Sigmoid colon (tissue), 7 donors: Measurements from ENCODE around the gene SSTR1. TPM values are rescaled to one million over a fixed set of nuclear protein-coding genes. Genes with fewer than 3 reads are reported as not detected.

ENCODE experiments used
- DNase-seq: peaks from one replicate; pipeline ENCODE4 v3.0.0-alpha.2; 2019
- H3K27ac ChIP-seq, 4 donors: fragments of 200-600 bp; sonication (generic); one replicate each; pipeline ENCODE4 v1.5.1; 2016 to 2019; ENCODE audit warnings: mild to moderate bottlenecking in 1 of 4
- H3K27me3 ChIP-seq, 3 donors: fragments of 200-600 bp; sonication (generic); one replicate each; pipeline ENCODE4 v1.5.1; 2019; ENCODE audit warnings: mild to moderate bottlenecking in 1 of 3
- H3K36me3 ChIP-seq, 4 donors: fragments of 200-600 bp; sonication (generic); one replicate each; pipeline ENCODE4 v1.5.1; 2016 to 2019
- H3K4me1 ChIP-seq, 4 donors: fragments of 200-600 bp; sonication (generic); one replicate each; pipeline ENCODE4 v1.5.1; 2017 to 2019
- H3K4me3 ChIP-seq, 4 donors: fragments of 200-600 bp; sonication (generic); one replicate each; pipeline ENCODE4 v1.5.1; 2017 to 2019; ENCODE audit warnings: mild to moderate bottlenecking in 2 of 4, moderate library complexity in 1 of 4
- H3K9me3 ChIP-seq, 4 donors: fragments of 200-600 bp in 3 of 4; sonication (generic) in 3 of 4; one replicate each; pipeline versions ENCODE4 v1.5.1 to v1.6.1; 2013 to 2019
- CTCF ChIP-seq, 4 experiments: fragments of 450-650 bp in 3 of 4; fragments of 200-600 bp in 1 of 4; IDR thresholded peaks; one replicate each; pipeline ENCODE4 v1.5.1; 2016 to 2019; ENCODE audit warnings: antibody characterized with exemption in 4 of 4, mild to moderate bottlenecking in 3 of 4, moderate library complexity in 2 of 4
- EP300 ChIP-seq, 4 donors: sonication (generic); formaldehyde crosslinking; IDR thresholded peaks; one replicate each; pipeline ENCODE4 v1.6.1; 2017; ENCODE audit warnings: antibody characterized with exemption in 4 of 4
- POLR2A ChIP-seq, 2 donors: fragments of 450-650 bp; IDR thresholded peaks; one replicate each; pipeline ENCODE4 v1.6.1; 2016; ENCODE audit warnings: antibody characterized with exemption in 2 of 2, mild to moderate bottlenecking in 2 of 2, moderate library complexity in 2 of 2
- POLR2AphosphoS5 ChIP-seq, 4 donors: sonication (generic); formaldehyde crosslinking; IDR thresholded peaks; one replicate each; pipeline ENCODE4 v1.6.1; 2017; ENCODE audit warnings: antibody characterized with exemption in 4 of 4
- WGBS, 2 donors: extraction: QIAGEN DNeasy Blood & Tissue Kit; methylation state at CpG; one replicate each; pipeline ENCODE4 v1.1.7; 2013; 5-methylcytosine and 5-hydroxymethylcytosine counted together
- intact Hi-C: fragments of 100-400 bp; cut with DNase I; formaldehyde crosslinking; loops from one replicate; pipeline ENCODE4 v1.15.1; 2023
- polyA plus RNA-seq, 3 donors: library from polyadenylated mRNA; stranded (reverse); fragments of 200-250 nt; gene quantifications; one replicate each; pipeline ENCODE4 v1.2.3, GENCODE V29; 2013
- total RNA-seq, 4 donors: library from RNA; depleted of rRNA; stranded (reverse); fragments of >200 nt; gene quantifications; one replicate each; pipeline ENCODE4 v1.1.0, GENCODE V29; 2016
- donor health status: healthy with polysubstance abuse.
- donor health status: Bipolar disorder and iron deficiency.
- donor health status: healthy.

Gene SSTR1
- total and polyA plus RNA-seq, 7 donors = under 0.01 to 3.0 (median 1.7) TPM

DNA sequence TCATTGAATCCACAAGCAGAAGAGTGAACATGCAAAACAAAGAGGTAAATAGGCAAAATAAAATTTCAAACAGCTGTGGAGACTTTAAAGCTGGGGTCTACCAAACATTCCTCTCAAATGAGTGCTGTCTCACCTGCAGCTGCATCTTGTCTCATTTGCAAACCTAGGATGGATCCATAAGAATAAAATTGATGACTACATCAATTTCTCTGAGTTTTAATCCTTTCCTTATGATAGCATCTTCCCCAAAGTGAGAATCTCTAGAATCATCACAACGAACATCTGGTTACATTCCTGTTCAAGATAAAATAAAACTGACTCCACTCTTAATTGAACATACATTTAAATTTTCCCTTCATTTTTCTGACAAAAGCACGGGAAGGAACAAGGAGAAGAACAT, 18.2 kb downstream of the SSTR1 start:
- Histone ChIP-seq H3K4me1 (no peaks in the 10 kb centered on the region), H3K27ac (no peak overlapping the region), H3K4me3 (no peak overlapping the region), H3K27me3 (no peaks in the 10 kb centered on the region), H3K9me3 (no peaks in the 10 kb centered on the region), H3K36me3 (no peaks in the 10 kb centered on the region)
- 69 to 82% methylated on average over 2 of the region's 2 CpGs for WGBS, 2 donors
- DNase-seq = no peak
- no peak for TF ChIP-seq POLR2A (IDR thresholded peaks at IDR 0.05)
- TF ChIP-seq POLR2AphosphoS5 (IDR thresholded peaks at IDR 0.05) = no peak
- no peak for TF ChIP-seq EP300 (IDR thresholded peaks at IDR 0.05)
- no peak for TF ChIP-seq CTCF (IDR thresholded peaks at IDR 0.05)
- intact Hi-C loops = no loop called here

DNA sequence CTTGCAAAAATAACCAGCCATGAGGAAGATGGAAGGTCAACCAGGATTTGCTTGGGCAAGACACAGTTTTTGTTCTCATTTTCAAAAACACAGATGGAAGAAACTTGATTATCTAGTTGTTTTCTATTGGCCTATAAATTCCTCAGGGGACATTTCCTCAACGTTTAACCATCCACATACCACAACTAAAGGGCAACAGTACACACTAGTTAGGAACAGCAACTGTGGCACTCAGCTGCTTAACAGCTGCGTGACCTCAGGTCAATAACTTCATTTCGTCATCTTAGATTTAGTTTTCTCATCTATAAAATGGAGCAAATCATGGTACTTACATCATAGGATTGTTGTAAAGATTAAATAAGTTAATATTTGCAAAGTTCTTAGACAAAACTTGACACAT, 18.7 kb downstream of the SSTR1 start:
- WGBS, 2 donors = 53 to 65% methylated on average over 3 of the region's 3 CpGs
- H3K4me3 ChIP-seq = no peak overlapping the region

GRCh38 chr14:38233218-38233617, 25.5 kb downstream of the SSTR1 start:
- Histone ChIP-seq H3K27ac (no peak overlapping the region), H3K4me3 (no peak overlapping the region), H3K9me3 (no peaks in the 10 kb centered on the region), H3K36me3 (no peaks in the 10 kb centered on the region), H3K27me3 (no peaks in the 10 kb centered on the region), H3K4me1 (no peaks in the 10 kb centered on the region)
- TF ChIP-seq POLR2AphosphoS5 (IDR thresholded peaks at IDR 0.05) = no peak
- TF ChIP-seq CTCF (IDR thresholded peaks at IDR 0.05) = no peak
- no peak for TF ChIP-seq POLR2A (IDR thresholded peaks at IDR 0.05)
- TF ChIP-seq EP300 (IDR thresholded peaks at IDR 0.05) = no peak
- 66 to 70% methylated on average over 5 of the region's 5 CpGs for WGBS, 2 donors
- no peak for DNase-seq
- intact Hi-C loops = no loop called here

More for the DNA sequence above, 18.7 kb downstream of the SSTR1 start:
- Histone ChIP-seq H3K4me1 (no peaks in the 10 kb centered on the region), H3K36me3 (no peaks in the 10 kb centered on the region), H3K9me3 (no peaks in the 10 kb centered on the region), H3K27me3 (no peaks in the 10 kb centered on the region), H3K27ac (no peak overlapping the region)
- no peak for TF ChIP-seq POLR2A (IDR thresholded peaks at IDR 0.05)
- intact Hi-C loops = no loop called here
- no peak for DNase-seq

GRCh38 chr14:38238332-38238731, 30.6 kb downstream of the SSTR1 start:
- no peaks in the 10 kb centered on the region for H3K36me3 ChIP-seq
- H3K4me3 ChIP-seq = no peak overlapping the region
- TF ChIP-seq CTCF (IDR thresholded peaks at IDR 0.05) (no peak), EP300 (IDR thresholded peaks at IDR 0.05) (no peak), POLR2AphosphoS5 (IDR thresholded peaks at IDR 0.05) (no peak), POLR2A (IDR thresholded peaks at IDR 0.05) (no peak)
- H3K27me3 ChIP-seq = no peaks in the 10 kb centered on the region
- no peaks in the 10 kb centered on the region for H3K9me3 ChIP-seq
- 87 to 94% methylated on average over 1 of the region's 1 CpG for WGBS, 2 donors
- H3K4me1 ChIP-seq = no peaks in the 10 kb centered on the region
- intact Hi-C loops = no loop called here
- H3K27ac ChIP-seq = no peak overlapping the region
- no peak for DNase-seq

GRCh38 chr14:38238878-38239277, 31.2 kb downstream of the SSTR1 start:
- no peak overlapping the region for H3K4me3 ChIP-seq
- DNase-seq = no peak
- peaks cover 0 to 3% (median 0%) of the 10 kb centered on the region in 4 donors for H3K4me1 ChIP-seq
- H3K36me3 ChIP-seq = no peaks in the 10 kb centered on the region
- no peak for TF ChIP-seq EP300 (IDR thresholded peaks at IDR 0.05)
- no peak for TF ChIP-seq POLR2A (IDR thresholded peaks at IDR 0.05)
- no peak for TF ChIP-seq CTCF (IDR thresholded peaks at IDR 0.05)
- no peak for TF ChIP-seq POLR2AphosphoS5 (IDR thresholded peaks at IDR 0.05)
- no peaks in the 10 kb centered on the region for H3K27me3 ChIP-seq
- no peaks in the 10 kb centered on the region for H3K9me3 ChIP-seq
- no peak overlapping the region for H3K27ac ChIP-seq
- intact Hi-C loops = no loop called here
